HepG2 (cell line): ENCODE measurements around the gene PLK5. TPM values are rescaled to one million over a fixed set of nuclear protein-coding genes. Genes with fewer than 3 reads are reported as not detected.
A peak's percentile ranks its signal among the peaks of the same experiment; 100 is the strongest.

Source experiments
- ARNT2 ChIP-seq: sonication (generic); formaldehyde crosslinking; IDR thresholded peaks from 2 replicates; pipeline ENCODE4 v1.8.0; 2022; ENCODE audit warnings: mild to moderate bottlenecking, low read depth, missing genetic modification reagents, moderate library complexity
- BORCS8-MEF2B ChIP-seq: sonication (generic); formaldehyde crosslinking; IDR thresholded peaks from 2 replicates; pipeline ENCODE4 v1.8.0; 2022; ENCODE audit warnings: mild to moderate bottlenecking, missing genetic modification reagents
- BRCA1 ChIP-seq: sonication (generic); formaldehyde crosslinking; IDR thresholded peaks from 2 replicates; pipeline ENCODE4 v1.4.0; 2020; ENCODE audit warnings: missing genetic modification reagents
- DBP ChIP-seq: sonication (generic); formaldehyde crosslinking; IDR thresholded peaks from 2 replicates; pipeline ENCODE4 v1.4.0; 2020; ENCODE audit warnings: missing genetic modification reagents; ENCODE audit errors: not compliant biosample characterization
- DDIT3 ChIP-seq: sonication (generic); formaldehyde crosslinking; IDR thresholded peaks from 2 replicates; pipeline ENCODE4 v1.4.0; 2020; ENCODE audit warnings: mild to moderate bottlenecking, missing genetic modification reagents
- DNMT3B ChIP-seq: conservative IDR thresholded peaks from 2 replicates; pipeline ENCODE4 v1.6.1; 2016; ENCODE audit warnings: missing biosample characterization, control low read depth
- ELF3 ChIP-seq: IDR thresholded peaks from 2 replicates; pipeline ENCODE4 v1.6.1; 2016; ENCODE audit warnings: missing genetic modification reagents, missing compliant biosample characterization
- HOXD1 ChIP-seq: sonication (generic); formaldehyde crosslinking; IDR thresholded peaks from 2 replicates; pipeline ENCODE4 v1.5.0; 2020; ENCODE audit warnings: missing genetic modification reagents
- KLF13 ChIP-seq: sonication (generic); formaldehyde crosslinking; IDR thresholded peaks from 2 replicates; pipeline ENCODE4 v1.4.0; 2020; ENCODE audit warnings: mild to moderate bottlenecking, missing genetic modification reagents
- MXD3 ChIP-seq: IDR thresholded peaks from 2 replicates; pipeline ENCODE4 v1.6.1; 2016; ENCODE audit warnings: mild to moderate bottlenecking, missing biosample characterization, missing genetic modification reagents
- PAX8 ChIP-seq: sonication (generic); formaldehyde crosslinking; IDR thresholded peaks from 2 replicates; pipeline ENCODE4 v1.8.0; 2022; ENCODE audit warnings: mild to moderate bottlenecking, missing genetic modification reagents, borderline replicate concordance
- REXO4 ChIP-seq: sonication (generic); formaldehyde crosslinking; IDR thresholded peaks from 2 replicates; pipeline ENCODE4 v1.8.0; 2022; ENCODE audit warnings: missing genetic modification reagents, mild to moderate bottlenecking, borderline replicate concordance
- SALL1 ChIP-seq: sonication (generic); formaldehyde crosslinking; IDR thresholded peaks from 2 replicates; pipeline ENCODE4 v1.8.0; 2022; ENCODE audit warnings: mild to moderate bottlenecking, missing genetic modification reagents
- TBP ChIP-seq: sonication (generic); formaldehyde crosslinking; IDR thresholded peaks from 2 replicates; pipeline ENCODE4 v1.5.0; 2020; ENCODE audit warnings: missing genetic modification reagents
- TEAD3 ChIP-seq: optimal IDR thresholded peaks from 2 replicates; pipeline ENCODE3; 2016; ENCODE audit warnings: borderline replicate concordance
- U2AF1 ChIP-seq: fragments of 200-400 bp; formaldehyde crosslinking; optimal IDR thresholded peaks from 2 replicates; pipeline ENCODE3; 2017; ENCODE audit warnings: mild to moderate bottlenecking, low read depth, low read length
- ZFP37 ChIP-seq: sonication (generic); formaldehyde crosslinking; IDR thresholded peaks from 2 replicates; pipeline ENCODE4 v1.4.0; 2020; ENCODE audit warnings: missing genetic modification reagents, borderline replicate concordance
- ZFX ChIP-seq: sonication (generic); formaldehyde crosslinking; IDR thresholded peaks from 2 replicates; pipeline ENCODE4 v1.4.0; 2020; ENCODE audit warnings: mild to moderate bottlenecking, low read depth, missing genetic modification reagents, moderate library complexity
- ZNF234 ChIP-seq: sonication (generic); formaldehyde crosslinking; conservative IDR thresholded peaks from 2 replicates; pipeline ENCODE4 v1.5.1; 2020; ENCODE audit warnings: mild to moderate bottlenecking, missing genetic modification reagents
- ZNF260 ChIP-seq: sonication (generic); formaldehyde crosslinking; IDR thresholded peaks from 2 replicates; pipeline ENCODE4 v1.4.0; 2020; ENCODE audit warnings: missing genetic modification reagents, low read depth, mild to moderate bottlenecking, borderline replicate concordance
- ZNF282 ChIP-seq: fragments of 450-650 bp; IDR thresholded peaks from 2 replicates; pipeline ENCODE4 v1.6.1; 2018; ENCODE audit not compliant: partially characterized antibody
- ZNF460 ChIP-seq: sonication (generic); formaldehyde crosslinking; IDR thresholded peaks from 2 replicates; pipeline ENCODE4 v1.5.1; 2020; ENCODE audit warnings: missing genetic modification reagents, mild to moderate bottlenecking, borderline replicate concordance
- ZNF484 ChIP-seq: sonication (generic); formaldehyde crosslinking; IDR thresholded peaks from 2 replicates; pipeline ENCODE4 v1.5.1; 2020; ENCODE audit warnings: mild to moderate bottlenecking, low read depth, missing genetic modification reagents, borderline replicate concordance
- ZNF510 ChIP-seq: sonication (generic); formaldehyde crosslinking; IDR thresholded peaks from 2 replicates; pipeline ENCODE4 v1.4.0; 2020; ENCODE audit warnings: low read depth, mild to moderate bottlenecking, missing genetic modification reagents
- ZNF691 ChIP-seq: sonication (generic); formaldehyde crosslinking; IDR thresholded peaks from 2 replicates; pipeline ENCODE4 v1.4.0; 2020; ENCODE audit warnings: missing genetic modification reagents, low read depth, mild to moderate bottlenecking, borderline replicate concordance
- ZNF790 ChIP-seq: sonication (generic); formaldehyde crosslinking; IDR thresholded peaks from 2 replicates; pipeline ENCODE4 v1.8.0; 2022; ENCODE audit warnings: missing genetic modification reagents, mild to moderate bottlenecking, borderline replicate concordance
- ZSCAN22 ChIP-seq: sonication (generic); formaldehyde crosslinking; IDR thresholded peaks from 2 replicates; pipeline ENCODE4 v1.4.0; 2020; ENCODE audit warnings: mild to moderate bottlenecking, missing genetic modification reagents
- polyA plus RNA-seq, 8 experiments: library from polyadenylated mRNA; depleted of rRNA in 3 of 8; stranded (reverse) in 7 of 8; unstranded in 1 of 8; fragments of >200 nt; fragmentation: Illumina TruSeq in 4 of 8; extraction: Trizol in 4 of 8; gene quantifications; 2 replicates each; pipeline versions ENCODE4 v1.2.1 to v1.2.3, GENCODE V29; 2011 to 2016; ENCODE audit warnings: low read depth in 4 of 8, missing spikeins in 1 of 8, mixed read lengths in 1 of 8; ENCODE audit not compliant: insufficient read depth in 1 of 8
- total RNA-seq, 5 experiments: library from RNA; depleted of rRNA; stranded (reverse); fragments of >200 nt; fragmentation: Illumina TruSeq; extraction: Trizol; gene quantifications; 2 replicates each; pipeline ENCODE4 v1.2.3, GENCODE V29; 2016; ENCODE audit warnings: low read depth in 1 of 5

Gene PLK5
- total and polyA plus RNA-seq, 2 of the 13 experiments (the other 11 are each of a cell fraction or from before 2014, with no cell fraction given), result not detected

GRCh38 chr19:1568320-1569019 is 44.6 kb downstream of the PLK5 start, which contains the start of gene MEX3D (continued):
- TF ChIP-seq ZNF484 (CRISPR knock-in tag) (no peak), ZNF234 (CRISPR knock-in tag) (no peak), KLF13 (CRISPR knock-in tag) (no peak), PAX8 (CRISPR knock-in tag) (no peak; the same call in 1 of the 2 replicates), TEAD3 (CRISPR knock-in tag) (no peak), DBP (no peak), ZNF691 (CRISPR knock-in tag) (peak; percentile 49; the same call in 1 of the 2 replicates), HOXD1 (CRISPR knock-in tag) (peak; percentile 77; the same call in 1 of the 2 replicates), ELF3 (CRISPR knock-in tag) (0 out of 2 replicates have a peak, but pooled peaks have one; percentile 24), ARNT2 (peak; percentile 95), ZNF790 (no peak), DDIT3 (no peak), TBP (CRISPR knock-in tag) (no peak), ZNF260 (no peak), ZNF510 (CRISPR knock-in tag) (0 out of 2 replicates have a peak, but pooled peaks have one; percentile 76), REXO4 (CRISPR knock-in tag) (0 out of 2 replicates have a peak, but pooled peaks have one; percentile 59), MXD3 (peak; percentile 95), BORCS8-MEF2B (peak; percentile 80), U2AF1 (no peak), ZSCAN22 (CRISPR knock-in tag) (0 out of 2 replicates have a peak, but pooled peaks have one; percentile 39), SALL1 (CRISPR knock-in tag) (peak; percentile 81), DNMT3B (no peak), ZNF282 (no peak), ZFX (no peak), ZFP37 (CRISPR knock-in tag) (0 out of 2 replicates have a peak, but pooled peaks have one; percentile 51), BRCA1 (no peak), ZNF460 (CRISPR knock-in tag) (no peak)
